ENCODE results near the gene PCP4.

Gene PCP4

GRCh38 chr21:39976800-39977199 is 109.6 kb downstream of the PCP4 start:
- no peak for DNase-seq

All from OCI-M1 (cell line).